ENCODE measurements around the gene SACM1L.

Gene SACM1L

GRCh38 chr3:45790596-45790995 is 101.4 kb downstream of the SACM1L start:
- H2AK5ac ChIP-seq (ENCODE audit: low read length), result no peak overlapping the region
- H4K91ac ChIP-seq (ENCODE audit: low read depth, low read length), result no peak overlapping the region
- no peaks in the 10 kb centered on the region for H3K79me1 ChIP-seq (ENCODE audit: low read length)
- H3K9me3 ChIP-seq (ENCODE audit: insufficient read depth, low read depth, low read length), result peaks cover 1% of the 10 kb centered on the region
- H3K9ac ChIP-seq (ENCODE audit: low read length), result no peak overlapping the region
- H2BK12ac ChIP-seq (ENCODE audit: low read length), result no peak overlapping the region
- no peak overlapping the region for H3K27ac ChIP-seq (ENCODE audit: low read depth, low read length)
- H3K18ac ChIP-seq (ENCODE audit: low read length), result no peak overlapping the region
- WGBS (ENCODE audit: extremely low coverage, insufficient coverage, insufficient read length), result no CpG with 5 or more reads among the region's 2 CpGs
- H3K4me3 ChIP-seq (ENCODE audit: low read depth, low read length), result no peak overlapping the region
- no peak overlapping the region for H2BK120ac ChIP-seq (ENCODE audit: insufficient read depth, low read length, poor library complexity)
- no peak overlapping the region for H3K23ac ChIP-seq (ENCODE audit: low read length)
- H3K4me1 ChIP-seq (ENCODE audit: control insufficient read depth in 1 of 2, insufficient read depth in 2 of 2, low read length in 2 of 2), result no peaks in the 10 kb centered on the region
- no peak overlapping the region for H4K8ac ChIP-seq (ENCODE audit: low read depth, low read length)
- H2BK5ac ChIP-seq (ENCODE audit: low read depth, low read length, poor library complexity), result no peak overlapping the region
- no peak overlapping the region for H3K4me2 ChIP-seq (ENCODE audit: low read length)
- no peak for DNase-seq
- no peaks in the 10 kb centered on the region for H3K79me2 ChIP-seq (ENCODE audit: control insufficient read depth, insufficient read depth, low read length, poor library complexity)
- H3K4ac ChIP-seq (ENCODE audit: low read depth, low read length), result no peak overlapping the region
- no peak overlapping the region for H4K12ac ChIP-seq (ENCODE audit: low read depth, low read length)
- no peak overlapping the region for H3K14ac ChIP-seq (ENCODE audit: low read length)
- H3K36me3 ChIP-seq (ENCODE audit: control insufficient read depth in 1 of 2, insufficient read depth in 2 of 2, low read length in 2 of 2), result no peaks in the 10 kb centered on the region
- H2AFZ ChIP-seq (ENCODE audit: insufficient read depth, low read length, poor library complexity), result no peak overlapping the region
- H3K27me3 ChIP-seq (ENCODE audit: insufficient read depth, low read length), result peaks cover 9% of the 10 kb centered on the region

- no peak for DNase-seq
- Histone ChIP-seq H4K12ac (ENCODE audit: low read depth, low read length) (no peak overlapping the region), H3K4me2 (ENCODE audit: low read length) (no peak overlapping the region), H2BK120ac (ENCODE audit: insufficient read depth, low read length, poor library complexity) (no peak overlapping the region), H4K91ac (ENCODE audit: low read depth, low read length) (no peak overlapping the region), H3K18ac (ENCODE audit: low read length) (no peak overlapping the region), H3K79me1 (ENCODE audit: low read length) (no peaks in the 10 kb centered on the region), H2AFZ (ENCODE audit: insufficient read depth, low read length, poor library complexity) (no peak overlapping the region), H3K23ac (ENCODE audit: low read length) (no peak overlapping the region), H3K4ac (ENCODE audit: low read depth, low read length) (no peak overlapping the region), H3K79me2 (ENCODE audit: control insufficient read depth, insufficient read depth, low read length, poor library complexity) (no peaks in the 10 kb centered on the region), H3K9ac (ENCODE audit: low read length) (no peak overlapping the region), H3K36me3 (ENCODE audit: control insufficient read depth in 1 of 2, insufficient read depth in 2 of 2, low read length in 2 of 2) (no peaks in the 10 kb centered on the region), H3K27ac (ENCODE audit: low read depth, low read length) (no peak overlapping the region), H3K27me3 (ENCODE audit: insufficient read depth, low read length) (peaks cover 23% of the 10 kb centered on the region), H3K4me3 (ENCODE audit: low read depth, low read length) (no peak overlapping the region), H2BK12ac (ENCODE audit: low read length) (no peak overlapping the region), H3K14ac (ENCODE audit: low read length) (no peak overlapping the region), H4K8ac (ENCODE audit: low read depth, low read length) (no peak overlapping the region), H3K4me1 (ENCODE audit: control insufficient read depth in 1 of 2, insufficient read depth in 2 of 2, low read length in 2 of 2) (peaks cover 5 to 7% of the 10 kb centered on the region in 2 experiments), H3K9me3 (ENCODE audit: insufficient read depth, low read depth, low read length) (peaks cover 2% of the 10 kb centered on the region), H2BK5ac (ENCODE audit: low read depth, low read length, poor library complexity) (no peak overlapping the region), H2AK5ac (ENCODE audit: low read length) (no peak overlapping the region)
- no CpG with 5 or more reads among the region's 2 CpGs for WGBS (ENCODE audit: extremely low coverage, insufficient coverage, insufficient read length)
Measured at GRCh38 chr3:45792036-45792435, 102.8 kb downstream of the SACM1L start.

GRCh38 chr3:45792516-45793172 is 103.4 kb downstream of the SACM1L start:
- Histone ChIP-seq H3K23ac (ENCODE audit: low read length) (no peak overlapping the region), H2BK5ac (ENCODE audit: low read depth, low read length, poor library complexity) (no peak overlapping the region), H2BK12ac (ENCODE audit: low read length) (no peak overlapping the region), H3K4ac (ENCODE audit: low read depth, low read length) (no peak overlapping the region), H3K9me3 (ENCODE audit: insufficient read depth, low read depth, low read length) (peaks cover 2% of the 10 kb centered on the region), H3K4me3 (ENCODE audit: low read depth, low read length) (no peak overlapping the region), H4K8ac (ENCODE audit: low read depth, low read length) (no peak overlapping the region), H3K18ac (ENCODE audit: low read length) (no peak overlapping the region), H3K79me1 (ENCODE audit: low read length) (no peaks in the 10 kb centered on the region), H4K91ac (ENCODE audit: low read depth, low read length) (no peak overlapping the region), H3K9ac (ENCODE audit: low read length) (no peak overlapping the region), H3K4me2 (ENCODE audit: low read length) (no peak overlapping the region), H3K4me1 (ENCODE audit: control insufficient read depth in 1 of 2, insufficient read depth in 2 of 2, low read length in 2 of 2) (peaks cover 5 to 7% of the 10 kb centered on the region in 2 experiments), H2BK120ac (ENCODE audit: insufficient read depth, low read length, poor library complexity) (no peak overlapping the region), H2AK5ac (ENCODE audit: low read length) (no peak overlapping the region), H4K12ac (ENCODE audit: low read depth, low read length) (no peak overlapping the region), H3K14ac (ENCODE audit: low read length) (no peak overlapping the region), H3K79me2 (ENCODE audit: control insufficient read depth, insufficient read depth, low read length, poor library complexity) (no peaks in the 10 kb centered on the region), H3K36me3 (ENCODE audit: control insufficient read depth in 1 of 2, insufficient read depth in 2 of 2, low read length in 2 of 2) (no peaks in the 10 kb centered on the region), H3K27me3 (ENCODE audit: insufficient read depth, low read length) (peaks cover 26% of the 10 kb centered on the region), H3K27ac (ENCODE audit: low read depth, low read length) (no peak overlapping the region), H2AFZ (ENCODE audit: insufficient read depth, low read length, poor library complexity) (no peak overlapping the region)
- whole genome bisulfite sequencing (ENCODE audit: extremely low coverage, insufficient coverage, insufficient read length), result no CpG with 5 or more reads among the region's 7 CpGs
- no peak for DNase-seq

- H3K27ac ChIP-seq (ENCODE audit: low read depth, low read length), result no peak overlapping the region
- no peaks in the 10 kb centered on the region for H3K79me1 ChIP-seq (ENCODE audit: low read length)
- no peak overlapping the region for H3K9ac ChIP-seq (ENCODE audit: low read length)
- H3K27me3 ChIP-seq (ENCODE audit: insufficient read depth, low read length), result peaks cover 26% of the 10 kb centered on the region
- H3K23ac ChIP-seq (ENCODE audit: low read length), result no peak overlapping the region
- no peak overlapping the region for H4K8ac ChIP-seq (ENCODE audit: low read depth, low read length)
- H2AK5ac ChIP-seq (ENCODE audit: low read length), result no peak overlapping the region
- no peak overlapping the region for H3K4me3 ChIP-seq (ENCODE audit: low read depth, low read length)
- H4K91ac ChIP-seq (ENCODE audit: low read depth, low read length), result no peak overlapping the region
- H2AFZ ChIP-seq (ENCODE audit: insufficient read depth, low read length, poor library complexity), result no peak overlapping the region
- no peaks in the 10 kb centered on the region for H3K36me3 ChIP-seq (ENCODE audit: control insufficient read depth in 1 of 2, insufficient read depth in 2 of 2, low read length in 2 of 2)
- H3K4me2 ChIP-seq (ENCODE audit: low read length), result no peak overlapping the region
- DNase-seq, result no peak
- peaks cover 2% of the 10 kb centered on the region for H3K9me3 ChIP-seq (ENCODE audit: insufficient read depth, low read depth, low read length)
- H3K79me2 ChIP-seq (ENCODE audit: control insufficient read depth, insufficient read depth, low read length, poor library complexity), result no peaks in the 10 kb centered on the region
- no peak overlapping the region for H2BK120ac ChIP-seq (ENCODE audit: insufficient read depth, low read length, poor library complexity)
- no peak overlapping the region for H3K4ac ChIP-seq (ENCODE audit: low read depth, low read length)
- peaks cover 5 to 7% of the 10 kb centered on the region in 2 experiments for H3K4me1 ChIP-seq (ENCODE audit: control insufficient read depth in 1 of 2, insufficient read depth in 2 of 2, low read length in 2 of 2)
- H4K12ac ChIP-seq (ENCODE audit: low read depth, low read length), result no peak overlapping the region
- H2BK5ac ChIP-seq (ENCODE audit: low read depth, low read length, poor library complexity), result no peak overlapping the region
- no peak overlapping the region for H2BK12ac ChIP-seq (ENCODE audit: low read length)
- no peak overlapping the region for H3K14ac ChIP-seq (ENCODE audit: low read length)
- WGBS (ENCODE audit: extremely low coverage, insufficient coverage, insufficient read length), result no CpG with 5 or more reads among the region's 9 CpGs
- H3K18ac ChIP-seq (ENCODE audit: low read length), result no peak overlapping the region
Measured at GRCh38 chr3:45793482-45794176, 104.4 kb downstream of the SACM1L start.

All from trophoblast cell (in vitro differentiated cells and primary cell).